HG02870 (cell line): ENCODE measurements around the gene TMEM215.

Experiments used
- ATAC-seq: cut with Tn5 transposase; IDR thresholded peaks from one replicate; pipeline ENCODE4 v1.9.1; 2021; ENCODE audit warnings: mild to moderate bottlenecking, moderate library complexity; ENCODE audit not compliant: unreplicated experiment

The TMEM215 gene

DNA sequence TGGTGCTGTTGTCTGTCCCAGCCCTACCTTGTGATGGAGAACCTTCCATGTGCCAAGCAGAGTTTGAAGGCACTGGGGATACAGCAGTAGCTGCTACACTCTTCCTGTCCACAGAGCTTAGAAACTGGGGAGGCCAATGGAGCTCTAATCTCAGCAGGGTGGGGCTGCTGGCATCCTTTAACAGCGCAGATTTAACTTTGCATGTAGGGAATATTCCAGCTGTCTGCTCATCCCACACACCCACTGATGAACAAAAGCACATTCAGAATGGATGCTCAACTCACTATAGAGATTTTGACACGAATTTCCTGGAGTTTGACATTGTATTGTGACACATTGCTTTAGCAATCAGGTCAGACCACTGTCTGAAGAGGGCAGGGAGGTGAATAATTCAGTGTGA, 49.0 kb downstream of the TMEM215 start:
- ATAC-seq, result no peak
